H7 (cell line): ENCODE measurements around the gene ZGPAT. TPM values are rescaled to one million over a fixed set of nuclear protein-coding genes. Genes with fewer than 3 reads are reported as not detected.

Experiments
- DNase-seq: peaks from one replicate; pipeline ENCODE4 v3.0.0; 2012
- H3K27me3 ChIP-seq: 2 replicates; pipeline ENCODE4 v1.6.0; 2011; ENCODE audit warnings: mild to moderate bottlenecking, low read length; ENCODE audit not compliant: control insufficient read depth, insufficient read depth
- H3K36me3 ChIP-seq: replicated peaks from 2 replicates; pipeline ENCODE4 v1.5.1; 2011; ENCODE audit warnings: low read length; ENCODE audit not compliant: control insufficient read depth, insufficient read depth
- H3K4me3 ChIP-seq: 2 replicates; pipeline ENCODE4 v1.5.1; 2011; ENCODE audit warnings: low read depth, mild to moderate bottlenecking, control low read depth, low read length, moderate library complexity; ENCODE audit not compliant: insufficient read depth
- total RNA-seq: library from RNA; depleted of rRNA; stranded (reverse); fragments of >200 nt; shearing (Covaris generic); gene quantifications from 2 replicates; pipeline ENCODE4 v1.2.3, GENCODE V29; 2014

The ZGPAT gene
- total RNA-seq, 1 experiment from 2014 or later = 52.0 TPM

DNA sequence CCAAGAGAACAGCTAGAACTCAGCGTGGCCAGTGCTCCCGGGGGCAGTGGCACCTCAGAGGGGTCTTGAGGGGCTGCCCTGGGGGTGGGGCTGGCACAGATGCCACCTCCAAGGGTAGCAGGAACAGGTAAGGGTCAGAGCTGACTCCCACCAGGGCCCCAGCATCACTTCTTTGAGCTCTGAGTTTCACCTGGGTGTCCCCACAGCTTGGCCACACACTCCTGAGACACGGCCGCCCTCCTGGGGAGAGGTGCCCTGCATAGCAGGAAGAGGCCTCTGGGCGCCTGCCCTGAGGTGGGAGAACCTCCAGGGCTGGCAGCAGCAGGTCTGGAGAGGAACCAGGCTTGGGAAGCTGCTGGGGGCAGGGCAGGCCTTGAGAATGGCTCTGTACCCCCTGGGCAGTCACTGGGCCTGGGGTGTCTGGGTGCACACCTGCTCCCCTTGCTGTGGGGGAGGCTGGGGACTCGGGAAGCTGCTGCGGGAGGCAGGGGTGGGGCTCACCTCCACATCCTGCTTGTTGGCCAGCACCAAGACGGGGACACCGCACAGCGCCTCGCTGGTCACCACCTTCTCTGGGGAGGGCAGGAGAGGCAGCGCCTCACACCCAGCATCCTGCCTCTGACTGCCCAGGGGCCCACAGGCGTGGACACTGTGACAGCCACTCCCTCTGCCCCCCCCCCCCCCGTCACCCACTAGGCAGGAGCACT, 6.4 kb upstream of the ZGPAT start:
- Histone ChIP-seq H3K4me3 (no peak overlapping the region), H3K36me3 (peaks cover 16% of the 10 kb centered on the region), H3K27me3 (no peaks in the 10 kb centered on the region; the same call in 1 of the 2 replicates)
- DNase-seq = peak; percentile 51

GRCh38 chr20:63702036-63702665, 5.7 kb upstream of the ZGPAT start:
- Histone ChIP-seq H3K36me3 (peaks cover 16% of the 10 kb centered on the region), H3K27me3 (no peaks in the 10 kb centered on the region; the same call in 1 of the 2 replicates), H3K4me3 (no peak overlapping the region)
- DNase-seq = no peak

DNA sequence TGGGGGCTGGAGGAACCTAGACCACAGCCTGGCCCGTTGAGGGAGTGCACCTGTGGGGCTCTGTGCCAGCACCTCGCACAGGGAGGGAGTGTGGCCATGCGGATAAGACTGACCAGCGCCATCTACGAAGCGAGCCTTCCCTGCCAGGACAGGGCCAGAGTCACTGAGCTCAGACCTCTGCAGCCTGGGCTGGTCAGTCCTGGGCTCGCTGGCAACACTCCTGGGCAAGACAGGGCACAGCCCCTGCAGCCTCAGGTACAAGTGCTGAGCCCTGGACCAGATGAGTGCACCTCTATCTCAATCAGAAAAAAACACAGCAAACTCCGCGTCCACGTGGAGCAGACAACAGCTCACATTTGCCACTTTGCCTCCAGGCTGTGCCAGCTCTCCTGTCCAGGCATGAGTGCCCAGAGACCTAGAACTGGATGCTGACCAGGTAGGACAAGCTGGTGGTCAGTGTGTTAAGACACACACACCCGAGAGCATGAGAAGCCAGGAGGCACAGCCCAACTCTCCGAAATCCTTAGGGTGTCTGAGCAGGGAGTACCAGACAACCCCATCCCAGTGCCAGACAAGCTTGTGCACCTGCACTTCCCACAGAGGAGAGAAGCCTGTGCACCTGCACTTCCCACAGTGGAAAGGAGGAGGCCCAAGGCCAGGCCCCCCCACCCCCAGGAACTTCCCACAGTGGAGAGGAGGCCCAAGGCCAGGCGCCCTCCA, 4.9 kb upstream of the ZGPAT start:
- no peaks in the 10 kb centered on the region for H3K27me3 ChIP-seq
- peak; percentile 31 for DNase-seq
- no peak overlapping the region for H3K4me3 ChIP-seq
- peaks cover 16% of the 10 kb centered on the region for H3K36me3 ChIP-seq

DNA sequence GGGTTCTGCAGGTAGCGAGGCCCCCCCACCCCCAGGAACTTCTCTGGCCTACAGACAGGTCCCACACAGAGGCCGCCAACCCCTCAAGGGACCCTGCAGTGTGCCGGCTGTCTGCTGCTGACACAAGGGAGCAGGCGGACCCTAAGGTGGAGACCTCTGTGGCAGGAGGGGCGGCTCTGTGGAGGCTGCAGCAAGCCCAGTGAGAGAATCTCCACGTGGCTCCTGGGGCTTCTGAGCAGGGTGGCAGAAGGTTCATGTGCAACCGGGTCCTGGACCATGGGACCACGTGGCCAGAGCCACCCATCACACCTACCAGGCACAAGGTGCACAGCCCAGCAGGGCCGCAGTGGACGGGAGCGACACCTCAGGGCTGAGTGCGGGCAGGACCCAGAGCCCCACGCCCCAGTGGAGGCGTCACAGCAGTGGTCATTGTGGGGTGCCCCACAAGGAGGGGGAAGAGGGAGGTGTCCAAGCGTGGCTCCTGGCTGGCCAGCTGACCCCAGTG, 4.3 kb upstream of the ZGPAT start:
- DNase-seq = peak; percentile 42
- H3K4me3 ChIP-seq = no peak overlapping the region
- peaks cover 16% of the 10 kb centered on the region for H3K36me3 ChIP-seq
- H3K27me3 ChIP-seq = no peaks in the 10 kb centered on the region

- Histone ChIP-seq H3K27me3 (no peaks in the 10 kb centered on the region), H3K4me3 (no peak overlapping the region)
Observed at GRCh38 chr20:63703976-63704748, 3.7 kb upstream of the ZGPAT start.

DNA sequence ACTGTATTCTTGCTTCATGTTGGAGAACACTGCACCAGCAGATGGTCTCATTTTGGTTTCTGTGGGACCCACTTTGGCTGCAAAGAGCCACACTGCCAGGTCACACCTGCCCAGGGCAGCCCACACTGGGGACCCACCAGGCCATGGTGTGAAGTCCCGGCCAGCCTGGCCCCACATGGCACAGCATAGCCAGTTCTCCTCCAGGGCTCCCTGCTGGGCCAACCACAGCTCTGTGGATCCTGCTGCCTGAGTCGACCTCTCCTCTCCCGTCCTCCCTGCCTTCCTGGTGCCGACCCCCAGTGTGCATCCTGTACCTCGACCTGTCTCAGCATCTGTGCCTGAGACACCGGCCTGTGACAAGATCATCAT, 3.1 kb upstream of the ZGPAT start:
- no peaks in the 10 kb centered on the region for H3K27me3 ChIP-seq
- DNase-seq = peak; percentile 33
- H3K36me3 ChIP-seq = peaks cover 18% of the 10 kb centered on the region
- no peak overlapping the region for H3K4me3 ChIP-seq

More at GRCh38 chr20:63703976-63704748, 3.7 kb upstream of the ZGPAT start:
- peaks cover 16% of the 10 kb centered on the region for H3K36me3 ChIP-seq
- peak; percentile 37 for DNase-seq

- Histone ChIP-seq H3K4me3 (no peak overlapping the region), H3K27me3 (no peaks in the 10 kb centered on the region), H3K36me3 (peaks cover 18% of the 10 kb centered on the region)
- no peak for DNase-seq
Observed at GRCh38 chr20:63705232-63706026, 2.4 kb upstream of the ZGPAT start.

DNA sequence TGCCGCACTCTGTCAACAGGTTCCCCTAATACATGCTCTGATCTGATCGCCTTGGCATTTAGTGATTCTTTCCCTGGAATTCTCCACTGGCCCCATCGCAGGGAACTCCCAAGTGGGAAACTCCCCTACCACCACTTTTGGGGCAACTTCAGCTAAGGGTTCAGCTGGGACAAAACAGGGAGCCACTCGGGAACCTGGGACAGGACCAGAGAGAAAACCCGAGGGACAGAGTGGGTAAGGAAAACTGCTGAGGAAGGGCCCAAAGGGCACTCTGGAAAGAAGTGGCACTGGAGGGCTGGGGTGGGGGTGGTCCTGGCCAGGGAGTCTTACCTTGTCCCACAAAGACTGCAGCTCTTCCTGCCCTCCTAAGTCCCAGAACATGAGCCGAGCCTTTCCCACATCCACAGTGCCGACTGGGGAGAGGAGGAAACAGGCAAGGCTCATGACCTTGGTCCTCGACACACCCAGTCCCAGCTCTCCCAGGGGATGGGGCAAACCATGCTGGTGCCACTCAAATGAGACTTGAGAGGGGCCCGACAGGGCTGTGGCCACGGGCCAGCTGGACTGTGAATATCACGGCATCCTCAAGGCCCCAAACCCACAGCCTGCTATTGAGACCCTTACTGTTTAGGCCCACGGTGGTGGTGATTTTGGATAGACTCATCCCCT, 1.7 kb upstream of the ZGPAT start:
- no peak for DNase-seq
- no peaks in the 10 kb centered on the region for H3K27me3 ChIP-seq
- H3K36me3 ChIP-seq = peaks cover 20% of the 10 kb centered on the region
- peak overlapping the region; percentile 91 for H3K4me3 ChIP-seq

DNA sequence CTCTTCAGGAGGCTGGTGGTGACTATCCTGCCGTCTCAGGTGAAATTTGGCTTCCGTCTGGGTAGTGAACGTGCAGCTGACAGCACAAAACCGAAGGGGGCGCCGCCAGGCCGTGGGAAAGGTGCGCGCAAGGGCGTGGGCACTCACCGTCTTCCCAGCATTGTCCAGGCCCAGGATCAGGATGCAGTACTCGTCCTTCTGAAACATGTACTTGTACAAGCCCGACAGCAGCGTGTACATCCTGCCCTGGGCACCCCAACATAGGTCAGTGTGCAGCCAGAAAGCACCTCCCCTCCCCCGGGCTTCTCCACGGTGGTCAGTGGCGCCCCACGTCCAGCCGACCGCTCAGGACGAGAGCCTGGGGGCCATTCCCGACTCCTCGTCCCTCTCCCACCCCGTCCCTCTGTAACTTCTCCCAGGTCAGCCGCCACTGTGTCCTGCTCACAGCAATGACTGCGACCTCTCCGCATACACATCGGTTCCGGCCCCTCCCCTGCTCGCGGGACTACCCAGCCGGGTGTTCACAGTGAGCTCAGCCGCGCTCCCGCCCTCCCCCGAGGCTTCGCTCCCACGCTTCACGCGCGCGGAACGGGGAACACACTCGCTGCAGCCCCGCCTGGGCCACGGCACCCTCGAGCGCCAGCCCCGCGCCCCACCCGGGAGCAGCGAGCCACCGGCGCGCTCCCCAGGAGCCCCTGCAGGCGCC, 834 bp upstream of the ZGPAT start:
- H3K4me3 ChIP-seq = peak overlapping the region; percentile 91
- peaks cover 25% of the 10 kb centered on the region for H3K36me3 ChIP-seq
- peak; percentile 86 for DNase-seq
- H3K27me3 ChIP-seq = no peaks in the 10 kb centered on the region

DNA sequence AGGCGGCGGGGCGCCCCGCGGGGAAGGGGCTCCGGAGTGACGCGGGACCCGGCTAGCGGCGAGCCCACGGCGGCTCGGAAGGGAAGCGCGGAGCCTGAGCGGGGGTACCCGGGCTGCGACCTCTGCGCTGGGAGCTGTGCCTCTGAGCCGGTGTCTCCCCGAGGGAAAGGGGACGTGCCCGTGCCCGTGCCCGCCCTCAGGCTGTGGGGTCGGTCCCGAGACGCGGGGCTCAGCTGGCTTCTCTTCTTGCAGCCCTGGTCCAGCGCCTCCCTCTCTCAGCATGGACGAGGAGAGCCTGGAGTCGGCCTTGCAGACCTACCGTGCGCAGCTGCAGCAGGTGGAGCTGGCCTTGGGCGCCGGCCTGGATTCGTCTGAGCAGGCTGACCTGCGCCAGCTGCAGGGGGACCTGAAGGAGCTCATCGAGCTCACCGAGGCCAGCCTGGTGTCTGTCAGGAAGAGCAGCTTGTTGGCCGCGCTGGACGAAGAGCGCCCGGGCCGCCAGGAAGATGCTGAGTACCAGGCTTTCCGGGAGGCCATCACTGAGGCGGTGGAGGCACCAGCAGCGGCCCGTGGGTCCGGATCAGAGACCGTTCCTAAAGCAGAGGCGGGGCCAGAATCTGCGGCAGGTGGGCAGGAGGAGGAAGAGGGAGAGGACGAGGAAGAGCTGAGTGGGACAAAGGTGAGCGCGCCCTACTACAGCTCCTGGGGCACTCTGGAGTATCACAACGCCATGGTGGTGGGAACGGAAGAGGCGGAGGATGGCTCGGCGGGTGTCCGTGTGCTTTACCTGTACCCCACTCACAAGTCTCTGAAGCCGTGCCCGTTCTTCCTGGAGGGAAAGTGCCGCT, 686 bp downstream of the ZGPAT start:
- no peaks in the 10 kb centered on the region for H3K27me3 ChIP-seq
- H3K36me3 ChIP-seq = peaks cover 25% of the 10 kb centered on the region
- peak overlapping the region; percentile 91 for H3K4me3 ChIP-seq
- DNase-seq = no peak

DNA sequence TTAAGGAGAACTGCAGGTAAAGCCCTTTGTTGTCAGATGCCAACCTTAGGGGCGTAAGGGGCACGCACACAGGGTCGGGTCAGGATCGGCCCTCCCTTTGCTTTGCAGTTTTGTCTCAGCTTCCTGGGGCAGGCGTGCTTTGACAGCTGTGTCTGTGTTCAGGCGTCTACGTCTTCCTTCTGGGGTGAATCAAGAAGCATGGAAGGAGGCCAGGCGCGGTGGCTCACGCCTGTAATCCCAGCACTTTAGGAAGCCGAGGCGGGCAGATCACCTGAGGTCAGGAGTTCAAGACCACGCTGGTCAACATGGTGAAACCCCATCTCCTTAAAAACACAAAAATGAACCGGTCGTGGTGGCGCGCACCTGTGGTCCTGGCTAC, 1.3 kb downstream of the ZGPAT start:
- Histone ChIP-seq H3K4me3 (no peak overlapping the region), H3K36me3 (peaks cover 25% of the 10 kb centered on the region), H3K27me3 (no peaks in the 10 kb centered on the region)
- no peak for DNase-seq

GRCh38 chr20:63711085-63711645, 3.3 kb downstream of the ZGPAT start:
- Histone ChIP-seq H3K4me3 (no peak overlapping the region), H3K27me3 (no peaks in the 10 kb centered on the region), H3K36me3 (peaks cover 12% of the 10 kb centered on the region)
- DNase-seq = no peak
